LNCAP (cell line): Measurements from ENCODE around the gene RNASEH1.

Experiments
- CTCF ChIP-seq: fragments of 450-650 bp; IDR thresholded peaks from 2 replicates; pipeline ENCODE4 v1.5.1; 2017; ENCODE audit warnings: mild to moderate bottlenecking

The RNASEH1 gene

GRCh38 chr2:3602553-3603339, 44.6 kb upstream of the RNASEH1 start:
- TF ChIP-seq CTCF, result no peak

GRCh38 chr2:3601561-3602271, 43.6 kb upstream of the RNASEH1 start:
- TF ChIP-seq CTCF, result no peak

- no peak for TF ChIP-seq CTCF
Observed at GRCh38 chr2:3600256-3600855, 42.2 kb upstream of the RNASEH1 start.

GRCh38 chr2:3598912-3599854, 41.0 kb upstream of the RNASEH1 start:
- TF ChIP-seq CTCF, result no peak

- TF ChIP-seq CTCF, result no peak
Observed at GRCh38 chr2:3598197-3598910, 40.2 kb upstream of the RNASEH1 start.

- TF ChIP-seq CTCF, result no peak
Observed at GRCh38 chr2:3597567-3597966, 39.4 kb upstream of the RNASEH1 start.
